KMS-11 (cell line): ENCODE measurements around the gene ZNF79.
A peak's percentile ranks its signal among the peaks of the same experiment; 100 is the strongest.

Experiments
- H2AFZ ChIP-seq: fragments of 200-600 bp; sonication (generic); 2 replicates; pipeline ENCODE4 v1.6.1; 2016; ENCODE audit warnings: antibody characterized with exemption, mixed run types, low read depth
- H3K27ac ChIP-seq: fragments of 200-600 bp; sonication (generic); 2 replicates; pipeline ENCODE4 v1.6.1; 2016; ENCODE audit warnings: mild to moderate bottlenecking, mixed run types
- H3K27me3 ChIP-seq: fragments of 200-600 bp; sonication (generic); 2 replicates; pipeline ENCODE4 v1.6.1; 2017; ENCODE audit warnings: mild to moderate bottlenecking, low read depth, mixed run types, moderate library complexity; ENCODE audit not compliant: insufficient read depth
- H3K36me3 ChIP-seq: fragments of 200-600 bp; sonication (generic); 2 replicates; pipeline ENCODE4 v1.6.1; 2017; ENCODE audit warnings: mild to moderate bottlenecking, mixed run types; ENCODE audit not compliant: insufficient read depth
- H3K4me1 ChIP-seq: fragments of 200-600 bp; sonication (generic); 2 replicates; pipeline ENCODE4 v1.6.1; 2016; ENCODE audit warnings: mild to moderate bottlenecking, low read depth, mixed run types; ENCODE audit not compliant: poor library complexity, severe bottlenecking
- H3K4me2 ChIP-seq: fragments of 200-600 bp; sonication (generic); 2 replicates; pipeline ENCODE4 v1.7.0; 2016; ENCODE audit warnings: mild to moderate bottlenecking, mixed run types
- H3K4me3 ChIP-seq: fragments of 200-600 bp; sonication (generic); IDR thresholded peaks from 2 replicates; pipeline ENCODE4 v1.6.1; 2017; ENCODE audit warnings: low read depth, low read length, mixed read lengths; ENCODE audit not compliant: insufficient read depth
- H3K79me2 ChIP-seq: fragments of 200-600 bp; sonication (generic); 2 replicates; pipeline ENCODE4 v1.6.1; 2016; ENCODE audit warnings: low read depth, mixed run types; ENCODE audit not compliant: insufficient read depth
- H3K9ac ChIP-seq: fragments of 200-600 bp; sonication (generic); 2 replicates; pipeline ENCODE4 v1.6.1; 2016; ENCODE audit warnings: mild to moderate bottlenecking, mixed run types
- H4K20me1 ChIP-seq: fragments of 200-600 bp; sonication (generic); 2 replicates; pipeline ENCODE4 v1.6.1; 2016; ENCODE audit warnings: mild to moderate bottlenecking, mixed run types; ENCODE audit not compliant: insufficient read depth
- TF ChIP-seq, protein P1 (sequence below): fragments of 200-600 bp; sonication (generic); conservative IDR thresholded peaks from 2 replicates; pipeline ENCODE4 v1.6.1; 2017; ENCODE audit warnings: low read depth, mild to moderate bottlenecking, antibody characterized with exemption, low read length, moderate library complexity, mixed read lengths

ZNF79 gene

DNA sequence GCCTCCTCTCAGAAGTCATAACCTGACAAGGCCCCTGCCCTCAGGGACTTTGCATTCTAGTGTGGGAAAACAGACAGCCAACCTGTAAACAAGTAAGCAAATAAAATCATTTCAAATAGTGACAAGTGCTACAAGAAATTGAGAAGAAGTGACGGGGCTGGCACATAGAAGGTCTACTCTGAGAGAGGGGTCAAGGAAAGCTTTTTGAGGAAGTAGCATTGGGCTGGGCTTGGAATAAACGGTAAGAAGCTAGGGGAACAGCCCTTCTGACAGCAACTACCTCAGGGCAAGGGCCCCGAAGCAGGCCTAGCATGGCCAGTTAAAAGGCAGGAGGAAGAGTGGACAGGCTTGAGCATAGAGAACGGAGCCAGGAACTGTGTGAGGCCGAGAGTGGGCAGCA lies 32.0 kb upstream of the ZNF79 start:
- Histone ChIP-seq H3K4me2 (peak overlapping the region; percentile 27; the same call in 1 of the 2 replicates), H3K27ac (peak overlapping the region; percentile 83; the same call in 1 of the 2 replicates), H3K27me3 (no peaks in the 10 kb centered on the region), H3K4me3 (no peak overlapping the region), H3K4me1 (peaks cover 87% of the 10 kb centered on the region), H4K20me1 (no peaks in the 10 kb centered on the region), H3K36me3 (no peaks in the 10 kb centered on the region), H2AFZ (no peak overlapping the region), H3K9ac (no peak overlapping the region), H3K79me2 (no peaks in the 10 kb centered on the region)
- TF ChIP-seq, protein P1, sequence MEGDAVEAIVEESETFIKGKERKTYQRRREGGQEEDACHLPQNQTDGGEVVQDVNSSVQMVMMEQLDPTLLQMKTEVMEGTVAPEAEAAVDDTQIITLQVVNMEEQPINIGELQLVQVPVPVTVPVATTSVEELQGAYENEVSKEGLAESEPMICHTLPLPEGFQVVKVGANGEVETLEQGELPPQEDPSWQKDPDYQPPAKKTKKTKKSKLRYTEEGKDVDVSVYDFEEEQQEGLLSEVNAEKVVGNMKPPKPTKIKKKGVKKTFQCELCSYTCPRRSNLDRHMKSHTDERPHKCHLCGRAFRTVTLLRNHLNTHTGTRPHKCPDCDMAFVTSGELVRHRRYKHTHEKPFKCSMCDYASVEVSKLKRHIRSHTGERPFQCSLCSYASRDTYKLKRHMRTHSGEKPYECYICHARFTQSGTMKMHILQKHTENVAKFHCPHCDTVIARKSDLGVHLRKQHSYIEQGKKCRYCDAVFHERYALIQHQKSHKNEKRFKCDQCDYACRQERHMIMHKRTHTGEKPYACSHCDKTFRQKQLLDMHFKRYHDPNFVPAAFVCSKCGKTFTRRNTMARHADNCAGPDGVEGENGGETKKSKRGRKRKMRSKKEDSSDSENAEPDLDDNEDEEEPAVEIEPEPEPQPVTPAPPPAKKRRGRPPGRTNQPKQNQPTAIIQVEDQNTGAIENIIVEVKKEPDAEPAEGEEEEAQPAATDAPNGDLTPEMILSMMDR = no peak

DNA sequence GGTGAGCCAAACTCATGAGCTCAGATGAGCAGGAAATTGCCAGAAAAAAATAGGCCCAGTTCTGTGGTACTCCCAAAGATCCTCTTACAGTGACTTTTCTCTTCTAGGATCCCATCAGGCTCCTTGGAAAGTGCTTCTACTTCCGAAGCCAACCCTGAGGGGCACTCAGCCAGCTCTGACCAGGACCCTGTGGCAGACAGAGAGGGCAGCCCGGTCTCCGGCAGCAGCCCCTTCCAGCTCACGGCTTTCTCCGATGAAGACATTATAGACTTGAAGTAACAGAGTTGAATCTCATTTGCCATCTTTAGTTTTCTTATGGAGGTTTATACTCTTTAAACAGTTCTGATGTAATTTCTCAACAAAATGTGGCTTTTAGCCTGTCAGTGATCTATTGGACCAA lies 31.2 kb upstream of the ZNF79 start:
- peaks cover 4% of the 10 kb centered on the region; the same call in 1 of the 2 replicates for H3K79me2 ChIP-seq
- no peaks in the 10 kb centered on the region for H3K36me3 ChIP-seq
- peak overlapping the region; percentile 83 for H3K27ac ChIP-seq
- 0 out of 2 replicates have a peak overlapping the region, but pooled peaks have one; percentile 12 for H2AFZ ChIP-seq
- TF ChIP-seq, protein P1 = no peak
- peak overlapping the region; percentile 91 for H3K4me2 ChIP-seq
- no peaks in the 10 kb centered on the region for H3K27me3 ChIP-seq
- no peak overlapping the region for H3K4me3 ChIP-seq
- H4K20me1 ChIP-seq = no peaks in the 10 kb centered on the region
- peak overlapping the region; percentile 62; the same call in 1 of the 2 replicates for H3K9ac ChIP-seq
- peaks cover 78% of the 10 kb centered on the region for H3K4me1 ChIP-seq

DNA sequence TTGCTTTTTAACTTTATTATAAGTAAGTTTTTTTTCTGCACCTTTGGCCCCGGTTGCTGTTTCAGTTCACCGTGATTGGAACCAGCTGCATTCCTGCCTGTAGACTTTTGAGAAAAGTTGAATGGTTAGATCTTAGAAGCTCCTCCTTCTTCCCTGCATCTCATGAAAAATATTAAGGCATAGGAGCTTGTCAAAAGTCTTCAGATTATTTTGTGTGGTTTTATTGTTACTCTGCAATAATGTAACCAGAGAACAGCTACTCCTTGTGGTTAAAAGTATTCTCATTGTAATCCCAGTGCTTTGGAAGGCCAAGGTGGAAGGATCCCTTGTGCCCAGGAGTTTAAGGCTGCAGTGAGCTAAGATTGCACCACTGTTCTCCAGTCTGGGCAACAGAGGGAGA lies 30.5 kb upstream of the ZNF79 start:
- Histone ChIP-seq H3K27me3 (no peaks in the 10 kb centered on the region), H3K27ac (peak overlapping the region; percentile 83), H2AFZ (peak overlapping the region; percentile 12; the same call in 1 of the 2 replicates), H3K9ac (peak overlapping the region; percentile 62; the same call in 1 of the 2 replicates), H3K4me1 (peaks cover 79% of the 10 kb centered on the region), H3K36me3 (no peaks in the 10 kb centered on the region), H3K79me2 (peaks cover 11% of the 10 kb centered on the region), H3K4me3 (no peak overlapping the region), H3K4me2 (peak overlapping the region; percentile 91), H4K20me1 (no peaks in the 10 kb centered on the region)
- TF ChIP-seq, protein P1 = no peak

DNA sequence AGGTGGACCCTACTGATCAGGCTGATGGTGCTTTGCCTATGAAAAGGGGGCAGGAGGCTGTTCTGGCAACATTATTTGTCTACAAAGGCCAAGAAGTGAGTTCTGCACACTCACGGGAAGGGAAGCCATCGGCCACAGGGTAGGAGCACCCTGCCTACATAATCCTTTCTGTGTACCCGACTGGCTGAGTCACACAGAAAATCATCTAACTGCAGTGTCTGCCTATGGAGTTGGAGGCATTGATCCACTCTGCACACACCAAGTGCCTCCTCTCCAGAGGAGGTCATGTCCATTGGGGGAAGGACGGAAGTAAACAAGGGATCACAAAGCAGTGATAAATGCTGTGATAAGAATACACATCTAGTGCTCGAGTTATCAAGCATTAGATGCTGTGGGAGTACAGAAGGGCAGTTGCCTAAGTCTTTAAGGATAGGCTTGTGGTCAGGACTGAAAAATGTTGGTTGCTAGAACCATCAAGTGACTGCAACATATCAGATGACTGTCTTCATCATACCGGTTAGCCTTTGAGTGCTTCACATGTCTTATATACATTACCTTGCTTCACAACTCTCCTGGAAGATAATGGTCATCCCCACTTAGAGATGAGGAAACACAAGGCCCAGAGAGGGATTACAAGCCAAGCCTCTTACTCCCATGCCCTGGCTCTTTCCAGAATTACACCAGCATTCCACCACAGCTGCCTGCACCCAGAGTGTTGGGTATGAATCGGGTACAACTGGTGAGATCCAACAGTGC lies 28.5 kb upstream of the ZNF79 start:
- Histone ChIP-seq H3K4me1 (peaks cover 77% of the 10 kb centered on the region), H3K4me2 (peak overlapping the region; percentile 91), H3K4me3 (no peak overlapping the region), H3K36me3 (no peaks in the 10 kb centered on the region), H3K9ac (peak overlapping the region; percentile 62), H2AFZ (peak overlapping the region; percentile 48; the same call in 1 of the 2 replicates), H3K27ac (peak overlapping the region; percentile 83), H3K27me3 (no peaks in the 10 kb centered on the region), H4K20me1 (no peaks in the 10 kb centered on the region), H3K79me2 (peaks cover 31% of the 10 kb centered on the region)
- TF ChIP-seq, protein P1 = no peak
